ENCODE measurements around the gene SYP. TPM values are rescaled to one million over a fixed set of nuclear protein-coding genes. Genes with fewer than 3 reads are reported as not detected.

The SYP gene
- total and polyA plus RNA-seq, 9 of the 15 experiments (the other 6 are each of a cell fraction or from before 2014, with no cell fraction given), result 0.48 to 5.1 (median 2.6) TPM

DNA sequence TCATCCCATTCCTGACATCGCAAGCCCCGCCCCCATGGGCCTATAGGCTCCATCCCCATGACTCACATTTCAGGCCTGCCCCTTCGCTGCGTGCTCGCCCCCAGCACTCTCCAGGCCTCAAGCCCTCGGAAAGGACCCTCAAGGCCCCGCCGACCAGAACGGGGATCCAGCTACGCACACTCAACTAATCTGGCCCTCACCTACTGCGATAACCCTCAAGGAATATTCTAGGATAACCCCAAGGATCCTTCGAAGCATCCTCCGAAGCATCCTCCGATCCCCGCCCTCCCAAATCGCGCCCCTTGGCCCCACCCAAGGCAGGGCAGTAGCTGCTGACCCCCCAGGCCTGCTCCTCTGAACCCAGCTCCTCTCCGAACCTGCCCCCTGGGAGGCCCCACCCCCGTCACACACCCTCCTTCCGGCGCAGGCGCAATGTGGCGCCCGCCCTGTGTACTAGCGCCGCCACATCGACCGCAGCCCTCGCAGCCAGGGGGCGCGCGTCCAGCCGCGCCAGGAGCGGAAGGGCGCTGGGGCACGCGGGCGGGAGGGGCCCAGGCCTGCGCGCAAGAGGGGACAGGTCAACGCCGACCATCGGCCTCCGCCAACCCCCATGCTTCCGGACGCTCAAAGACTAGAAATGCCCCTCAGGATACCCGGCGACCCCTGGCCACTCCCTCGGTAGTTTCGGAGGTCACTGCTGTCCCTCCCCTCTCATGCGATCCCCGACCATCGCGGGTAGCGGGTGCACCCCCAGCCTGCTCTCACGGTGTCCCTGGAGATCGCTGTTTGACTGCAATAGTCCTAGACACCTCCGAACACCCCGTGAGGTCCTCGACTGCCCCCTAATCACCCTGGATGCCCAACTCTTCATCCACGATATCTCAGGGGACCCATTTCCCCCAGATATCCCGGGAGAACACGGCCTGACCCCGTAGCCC is 43.8 kb downstream of the SYP start (continued):
- TF ChIP-seq, protein P1, sequence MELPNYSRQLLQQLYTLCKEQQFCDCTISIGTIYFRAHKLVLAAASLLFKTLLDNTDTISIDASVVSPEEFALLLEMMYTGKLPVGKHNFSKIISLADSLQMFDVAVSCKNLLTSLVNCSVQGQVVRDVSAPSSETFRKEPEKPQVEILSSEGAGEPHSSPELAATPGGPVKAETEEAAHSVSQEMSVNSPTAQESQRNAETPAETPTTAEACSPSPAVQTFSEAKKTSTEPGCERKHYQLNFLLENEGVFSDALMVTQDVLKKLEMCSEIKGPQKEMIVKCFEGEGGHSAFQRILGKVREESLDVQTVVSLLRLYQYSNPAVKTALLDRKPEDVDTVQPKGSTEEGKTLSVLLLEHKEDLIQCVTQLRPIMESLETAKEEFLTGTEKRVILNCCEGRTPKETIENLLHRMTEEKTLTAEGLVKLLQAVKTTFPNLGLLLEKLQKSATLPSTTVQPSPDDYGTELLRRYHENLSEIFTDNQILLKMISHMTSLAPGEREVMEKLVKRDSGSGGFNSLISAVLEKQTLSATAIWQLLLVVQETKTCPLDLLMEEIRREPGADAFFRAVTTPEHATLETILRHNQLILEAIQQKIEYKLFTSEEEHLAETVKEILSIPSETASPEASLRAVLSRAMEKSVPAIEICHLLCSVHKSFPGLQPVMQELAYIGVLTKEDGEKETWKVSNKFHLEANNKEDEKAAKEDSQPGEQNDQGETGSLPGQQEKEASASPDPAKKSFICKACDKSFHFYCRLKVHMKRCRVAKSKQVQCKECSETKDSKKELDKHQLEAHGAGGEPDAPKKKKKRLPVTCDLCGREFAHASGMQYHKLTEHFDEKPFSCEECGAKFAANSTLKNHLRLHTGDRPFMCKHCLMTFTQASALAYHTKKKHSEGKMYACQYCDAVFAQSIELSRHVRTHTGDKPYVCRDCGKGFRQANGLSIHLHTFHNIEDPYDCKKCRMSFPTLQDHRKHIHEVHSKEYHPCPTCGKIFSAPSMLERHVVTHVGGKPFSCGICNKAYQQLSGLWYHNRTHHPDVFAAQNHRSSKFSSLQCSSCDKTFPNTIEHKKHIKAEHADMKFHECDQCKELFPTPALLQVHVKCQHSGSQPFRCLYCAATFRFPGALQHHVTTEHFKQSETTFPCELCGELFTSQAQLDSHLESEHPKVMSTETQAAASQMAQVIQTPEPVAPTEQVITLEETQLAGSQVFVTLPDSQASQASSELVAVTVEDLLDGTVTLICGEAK (IDR thresholded peaks at IDR 0.05), result no peak
- TF ChIP-seq, protein P1 (CRISPR knock-in tag; IDR thresholded peaks at IDR 0.05), result 0 out of 2 replicates have a peak, but pooled peaks have one; percentile 36
- peak; percentile 39; the same call in 1 of the 2 replicates for TF ChIP-seq SMC3 (conservative IDR thresholded peaks at IDR 0.05; ENCODE audit: insufficient read depth, low read depth, low read length)
- TF ChIP-seq FIP1L1 (IDR thresholded peaks at IDR 0.05; ENCODE audit: low read depth, low read length, poor library complexity, severe bottlenecking), result peak; percentile 45
- TF ChIP-seq, protein P2, sequence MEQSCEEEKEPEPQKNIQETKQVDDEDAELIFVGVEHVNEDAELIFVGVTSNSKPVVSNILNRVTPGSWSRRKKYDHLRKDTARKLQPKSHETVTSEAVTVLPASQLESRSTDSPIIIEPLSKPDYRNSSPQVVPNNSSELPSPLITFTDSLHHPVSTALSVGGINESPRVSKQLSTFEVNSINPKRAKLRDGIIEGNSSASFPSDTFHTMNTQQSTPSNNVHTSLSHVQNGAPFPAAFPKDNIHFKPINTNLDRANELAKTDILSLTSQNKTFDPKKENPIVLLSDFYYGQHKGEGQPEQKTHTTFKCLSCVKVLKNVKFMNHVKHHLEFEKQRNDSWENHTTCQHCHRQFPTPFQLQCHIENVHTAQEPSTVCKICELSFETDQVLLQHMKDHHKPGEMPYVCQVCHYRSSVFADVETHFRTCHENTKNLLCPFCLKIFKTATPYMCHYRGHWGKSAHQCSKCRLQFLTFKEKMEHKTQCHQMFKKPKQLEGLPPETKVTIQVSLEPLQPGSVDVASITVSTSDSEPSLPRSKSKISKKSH (CRISPR knock-in tag; IDR thresholded peaks at IDR 0.05), result no peak
- no peak for TF ChIP-seq ZNF785 (CRISPR knock-in tag; IDR thresholded peaks at IDR 0.05)
- TF ChIP-seq, protein P3, sequence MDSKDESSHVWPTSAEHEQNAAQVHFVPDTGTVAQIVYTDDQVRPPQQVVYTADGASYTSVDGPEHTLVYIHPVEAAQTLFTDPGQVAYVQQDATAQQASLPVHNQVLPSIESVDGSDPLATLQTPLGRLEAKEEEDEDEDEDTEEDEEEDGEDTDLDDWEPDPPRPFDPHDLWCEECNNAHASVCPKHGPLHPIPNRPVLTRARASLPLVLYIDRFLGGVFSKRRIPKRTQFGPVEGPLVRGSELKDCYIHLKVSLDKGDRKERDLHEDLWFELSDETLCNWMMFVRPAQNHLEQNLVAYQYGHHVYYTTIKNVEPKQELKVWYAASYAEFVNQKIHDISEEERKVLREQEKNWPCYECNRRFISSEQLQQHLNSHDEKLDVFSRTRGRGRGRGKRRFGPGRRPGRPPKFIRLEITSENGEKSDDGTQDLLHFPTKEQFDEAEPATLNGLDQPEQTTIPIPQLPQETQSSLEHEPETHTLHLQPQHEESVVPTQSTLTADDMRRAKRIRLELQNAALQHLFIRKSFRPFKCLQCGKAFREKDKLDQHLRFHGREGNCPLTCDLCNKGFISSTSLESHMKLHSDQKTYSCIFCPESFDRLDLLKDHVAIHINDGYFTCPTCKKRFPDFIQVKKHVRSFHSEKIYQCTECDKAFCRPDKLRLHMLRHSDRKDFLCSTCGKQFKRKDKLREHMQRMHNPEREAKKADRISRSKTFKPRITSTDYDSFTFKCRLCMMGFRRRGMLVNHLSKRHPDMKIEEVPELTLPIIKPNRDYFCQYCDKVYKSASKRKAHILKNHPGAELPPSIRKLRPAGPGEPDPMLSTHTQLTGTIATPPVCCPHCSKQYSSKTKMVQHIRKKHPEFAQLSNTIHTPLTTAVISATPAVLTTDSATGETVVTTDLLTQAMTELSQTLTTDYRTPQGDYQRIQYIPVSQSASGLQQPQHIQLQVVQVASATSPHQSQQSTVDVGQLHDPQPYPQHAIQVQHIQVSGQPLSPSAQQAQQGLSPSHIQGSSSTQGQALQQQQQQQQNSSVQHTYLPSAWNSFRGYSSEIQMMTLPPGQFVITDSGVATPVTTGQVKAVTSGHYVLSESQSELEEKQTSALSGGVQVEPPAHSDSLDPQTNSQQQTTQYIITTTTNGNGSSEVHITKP (IDR thresholded peaks at IDR 0.05; ENCODE audit: partially characterized antibody), result no peak
- no peak for TF ChIP-seq NR4A1 (CRISPR knock-in tag; IDR thresholded peaks at IDR 0.05)
- 0 out of 2 replicates have a peak, but pooled peaks have one; percentile 25 for TF ChIP-seq NR4A1 (tag; IDR thresholded peaks at IDR 0.05)
